ENCODE results near the gene CCDC107.
"Not testable (repeated sequence)": the region's sequence is repeated elsewhere in the genome, so short reads cannot be mapped to it uniquely, and the experiment has no call there.

DNA sequence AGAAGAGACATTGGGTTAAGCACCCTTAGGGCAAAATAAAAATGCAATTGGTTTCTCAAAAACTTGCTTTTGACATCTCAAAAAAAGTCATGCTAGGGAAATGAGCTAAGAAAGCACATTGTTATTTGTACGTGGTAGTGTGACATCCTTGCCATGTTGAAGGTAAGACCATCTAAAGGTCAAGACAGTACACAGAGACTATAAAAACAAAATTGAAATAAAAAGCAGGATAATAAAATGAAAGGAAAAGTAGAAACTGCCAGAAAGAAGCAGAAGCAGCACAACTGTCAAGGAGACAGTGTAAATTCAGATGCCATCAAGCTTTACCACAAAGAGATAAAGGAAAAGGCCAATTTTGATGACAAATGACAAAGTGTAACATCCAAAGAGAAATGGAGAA lies 18.9 kb upstream of the CCDC107 start:
- TF ChIP-seq ZSCAN25 (CRISPR knock-in tag; IDR thresholded peaks at IDR 0.05); ELF4 (CRISPR knock-in tag; IDR thresholded peaks at IDR 0.05; ENCODE audit: borderline replicate concordance); RFX5 (IDR thresholded peaks at IDR 0.05; ENCODE audit: low read depth, low read length); SP1 (IDR thresholded peaks at IDR 0.05); SP1 (CRISPR knock-in tag; IDR thresholded peaks at IDR 0.05); HNRNPUL1 (IDR thresholded peaks at IDR 0.05; ENCODE audit: low read depth, low read length); ZNF773 (CRISPR knock-in tag; IDR thresholded peaks at IDR 0.05; ENCODE audit: borderline replicate concordance); POLR2A (IDR thresholded peaks at IDR 0.05; ENCODE audit: insufficient read depth in 1 of 2, low read depth in 2 of 2, low read length in 2 of 2): not testable (repeated sequence)
- TF ChIP-seq, protein P1, sequence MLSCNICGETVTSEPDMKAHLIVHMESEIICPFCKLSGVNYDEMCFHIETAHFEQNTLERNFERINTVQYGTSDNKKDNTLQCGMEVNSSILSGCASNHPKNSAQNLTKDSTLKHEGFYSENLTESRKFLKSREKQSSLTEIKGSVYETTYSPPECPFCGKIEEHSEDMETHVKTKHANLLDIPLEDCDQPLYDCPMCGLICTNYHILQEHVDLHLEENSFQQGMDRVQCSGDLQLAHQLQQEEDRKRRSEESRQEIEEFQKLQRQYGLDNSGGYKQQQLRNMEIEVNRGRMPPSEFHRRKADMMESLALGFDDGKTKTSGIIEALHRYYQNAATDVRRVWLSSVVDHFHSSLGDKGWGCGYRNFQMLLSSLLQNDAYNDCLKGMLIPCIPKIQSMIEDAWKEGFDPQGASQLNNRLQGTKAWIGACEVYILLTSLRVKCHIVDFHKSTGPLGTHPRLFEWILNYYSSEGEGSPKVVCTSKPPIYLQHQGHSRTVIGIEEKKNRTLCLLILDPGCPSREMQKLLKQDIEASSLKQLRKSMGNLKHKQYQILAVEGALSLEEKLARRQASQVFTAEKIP (CRISPR knock-in tag; IDR thresholded peaks at IDR 0.05; ENCODE audit: borderline replicate concordance), result not testable (repeated sequence)
- TF ChIP-seq, protein P2, sequence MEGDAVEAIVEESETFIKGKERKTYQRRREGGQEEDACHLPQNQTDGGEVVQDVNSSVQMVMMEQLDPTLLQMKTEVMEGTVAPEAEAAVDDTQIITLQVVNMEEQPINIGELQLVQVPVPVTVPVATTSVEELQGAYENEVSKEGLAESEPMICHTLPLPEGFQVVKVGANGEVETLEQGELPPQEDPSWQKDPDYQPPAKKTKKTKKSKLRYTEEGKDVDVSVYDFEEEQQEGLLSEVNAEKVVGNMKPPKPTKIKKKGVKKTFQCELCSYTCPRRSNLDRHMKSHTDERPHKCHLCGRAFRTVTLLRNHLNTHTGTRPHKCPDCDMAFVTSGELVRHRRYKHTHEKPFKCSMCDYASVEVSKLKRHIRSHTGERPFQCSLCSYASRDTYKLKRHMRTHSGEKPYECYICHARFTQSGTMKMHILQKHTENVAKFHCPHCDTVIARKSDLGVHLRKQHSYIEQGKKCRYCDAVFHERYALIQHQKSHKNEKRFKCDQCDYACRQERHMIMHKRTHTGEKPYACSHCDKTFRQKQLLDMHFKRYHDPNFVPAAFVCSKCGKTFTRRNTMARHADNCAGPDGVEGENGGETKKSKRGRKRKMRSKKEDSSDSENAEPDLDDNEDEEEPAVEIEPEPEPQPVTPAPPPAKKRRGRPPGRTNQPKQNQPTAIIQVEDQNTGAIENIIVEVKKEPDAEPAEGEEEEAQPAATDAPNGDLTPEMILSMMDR (CRISPR knock-in tag; IDR thresholded peaks at IDR 0.05), result not testable (repeated sequence)
